IMR-90 (cell line): ENCODE results near the gene UBN1. TPM values are rescaled to one million over a fixed set of nuclear protein-coding genes. Genes with fewer than 3 reads are reported as not detected.

Experiments
- ATAC-seq: fragments of 200-7000 bp; cut with Tn5 transposase; 2 replicates; pipeline ENCODE4 v1.9.1; 2020; ENCODE audit warnings: low read depth, mild to moderate bottlenecking, moderate library complexity
- BruUV-seq: library from RNA; stranded (reverse); fragments of 400-500 nt; replicated peaks from 2 replicates; lab custom pipeline; 2021; lab: Mats Ljungman, UMichigan
- CTCF ChIA-PET: fragments of 300-600 bp; formaldehyde crosslinking; extraction: SDS; loops from one replicate; lab custom pipeline; 2021; ENCODE audit warnings: antibody characterized with exemption; lab: Yijun Ruan, JAX
- POLR2A ChIA-PET: fragments of 300-600 bp; sonication (Branson Sonifier 250); formaldehyde crosslinking; loops from one replicate; lab custom pipeline; 2022; ENCODE audit warnings: antibody characterized with exemption; ENCODE audit not compliant: unreplicated experiment; lab: Charles Lee
- DNase-seq: peaks from one replicate; pipeline ENCODE4 v3.0.0; 2013
- H2AFZ ChIP-seq: replicated peaks from 2 replicates; pipeline ENCODE3; 2013; ENCODE audit warnings: low read length, mild to moderate bottlenecking; ENCODE audit not compliant: poor library complexity
- H2AK5ac ChIP-seq: 2 replicates; pipeline ENCODE4 v1.6.1; 2013; ENCODE audit warnings: low read depth, low read length, inconsistent platforms
- H2AK9ac ChIP-seq: replicated peaks from 2 replicates; pipeline ENCODE3; 2013; ENCODE audit warnings: mild to moderate bottlenecking, low read depth, low read length, moderate library complexity; ENCODE audit not compliant: poor library complexity
- H2BK120ac ChIP-seq: 2 replicates; pipeline ENCODE4 v1.6.1; 2013; ENCODE audit warnings: low read depth, low read length, inconsistent platforms
- H2BK15ac ChIP-seq: 3 replicates; pipeline ENCODE4 v1.6.1; 2013; ENCODE audit warnings: low read depth, low read length, inconsistent platforms
- H2BK20ac ChIP-seq: 2 replicates; pipeline ENCODE4 v1.6.1; 2013; ENCODE audit warnings: low read depth, mild to moderate bottlenecking, inconsistent platforms, low read length, moderate library complexity
- H2BK5ac ChIP-seq: 2 replicates; pipeline ENCODE4 v1.6.1; 2013; ENCODE audit warnings: mild to moderate bottlenecking, low read depth, low read length, inconsistent platforms; ENCODE audit not compliant: poor library complexity, severe bottlenecking
- H3K14ac ChIP-seq: replicated peaks from 2 replicates; pipeline ENCODE4 v1.6.1; 2013; ENCODE audit warnings: low read depth, low read length, inconsistent platforms
- H3K18ac ChIP-seq: 2 replicates; pipeline ENCODE4 v1.6.1; 2013; ENCODE audit warnings: low read depth, low read length, control low read depth
- H3K23ac ChIP-seq: 2 replicates; pipeline ENCODE4 v1.6.1; 2013; ENCODE audit warnings: low read depth, low read length, inconsistent platforms
- H3K27ac ChIP-seq: 2 replicates; pipeline ENCODE4 v1.5.1; 2013; ENCODE audit warnings: mild to moderate bottlenecking, control low read depth, low read length; ENCODE audit not compliant: insufficient read depth
- H3K27me3 ChIP-seq: 2 replicates; pipeline ENCODE4 v1.6.1; 2013; ENCODE audit warnings: low read length; ENCODE audit not compliant: control insufficient read depth, insufficient read depth
- H3K36me3 ChIP-seq: 2 replicates; pipeline ENCODE4 v1.6.1; 2013; ENCODE audit warnings: low read length, mixed read lengths; ENCODE audit not compliant: control insufficient read depth, insufficient read depth
- H3K4ac ChIP-seq: 2 replicates; pipeline ENCODE4 v1.6.1; 2013; ENCODE audit warnings: low read depth, low read length, inconsistent platforms
- H3K4me1 ChIP-seq: 2 replicates; pipeline ENCODE4 v1.6.1; 2013; ENCODE audit warnings: low read length, mixed read lengths; ENCODE audit not compliant: control insufficient read depth, insufficient read depth
- H3K4me2 ChIP-seq: 2 replicates; pipeline ENCODE4 v1.6.1; 2013; ENCODE audit warnings: low read depth, mild to moderate bottlenecking, control low read depth, low read length, moderate library complexity
- H3K4me3 ChIP-seq: 2 replicates; pipeline ENCODE4 v1.5.1; 2013; ENCODE audit warnings: low read depth, mild to moderate bottlenecking, control low read depth, low read length, moderate library complexity; ENCODE audit not compliant: insufficient read depth
- H3K56ac ChIP-seq: 2 replicates; pipeline ENCODE4 v1.6.1; 2013; ENCODE audit warnings: low read length, inconsistent platforms; ENCODE audit not compliant: insufficient read depth; ENCODE audit errors: extremely low read depth
- H3K79me1 ChIP-seq, 2 experiments: 2 replicates each; pipeline ENCODE4 v1.6.1; 2013; ENCODE audit warnings: low read length in 2 of 2, inconsistent platforms in 1 of 2, low read depth in 1 of 2
- H3K9ac ChIP-seq: 2 replicates; pipeline ENCODE4 v1.6.1; 2013; ENCODE audit warnings: low read depth, low read length, control low read depth
- H3K9me1 ChIP-seq: 2 replicates; pipeline ENCODE4 v1.6.1; 2013; ENCODE audit warnings: low read length, inconsistent platforms; ENCODE audit not compliant: insufficient read depth
- H3K9me3 ChIP-seq: 2 replicates; pipeline ENCODE4 v1.6.1; 2013; ENCODE audit warnings: low read length; ENCODE audit not compliant: control insufficient read depth, insufficient read depth
- H4K20me1 ChIP-seq: 2 replicates; pipeline ENCODE4 v1.6.1; 2013; ENCODE audit warnings: low read length, inconsistent platforms; ENCODE audit not compliant: insufficient read depth
- H4K5ac ChIP-seq: 2 replicates; pipeline ENCODE4 v1.6.1; 2013; ENCODE audit warnings: mild to moderate bottlenecking, low read depth, low read length, control low read depth
- H4K8ac ChIP-seq, 2 experiments: 2 replicates each; pipeline ENCODE4 v1.6.1; 2013; ENCODE audit warnings: low read depth in 2 of 2, low read length in 2 of 2, control low read depth in 1 of 2, inconsistent platforms in 1 of 2
- H4K91ac ChIP-seq: 2 replicates; pipeline ENCODE4 v1.6.1; 2013; ENCODE audit warnings: low read depth, low read length, inconsistent platforms; ENCODE audit not compliant: insufficient read depth
- BHLHE40 ChIP-seq: fragments of 150-350 bp; IDR thresholded peaks from 2 replicates; pipeline ENCODE4 v1.6.1; 2016; ENCODE audit warnings: mild to moderate bottlenecking, low read depth, low read length
- RFX5 ChIP-seq: IDR thresholded peaks from 2 replicates; pipeline ENCODE4 v1.8.0; 2012; ENCODE audit warnings: low read depth, mild to moderate bottlenecking, low read length, moderate library complexity
- WGBS, 2 experiments: methylation state at CpG; one replicate each; pipeline versions ENCODE4 v1.1.5 to v1.1.7; 2013; ENCODE audit warnings: missing lambda C conversion rate in 2 of 2; ENCODE audit not compliant: insufficient read length in 1 of 2; ENCODE audit errors: extremely low coverage in 2 of 2; 5-methylcytosine and 5-hydroxymethylcytosine counted together
- dilution Hi-C: fragments of 300-500 bp; cut with HindIII; formaldehyde crosslinking; loops from one replicate; pipeline ENCODE4 v1.14.3; 2018; ENCODE audit warnings: low sequenced_read_pairs; ENCODE audit not compliant: unreplicated experiment
- in situ Hi-C: fragments of 300-500 bp; cut with MboI; formaldehyde crosslinking; loops from 3 replicates; pipeline ENCODE4 v1.14.3; 2019; ENCODE audit warnings: low sequenced_read_pairs, inconsistent platforms, mixed read lengths
- intact Hi-C: fragments of 100-400 bp; cut with micrococcal nuclease; formaldehyde crosslinking; loops from 2 replicates; pipeline ENCODE4 v1.10.0; 2022
- polyA plus RNA-seq, 3 experiments: library from polyadenylated mRNA; depleted of rRNA; stranded (reverse); fragments of >200 nt; gene quantifications; 2 replicates each; pipeline ENCODE4 v1.2.3, GENCODE V29; 2012; ENCODE audit warnings: low replicate concordance in 1 of 3
- total RNA-seq: library from RNA; depleted of rRNA; stranded (reverse); fragments of >200 nt; gene quantifications from 2 replicates; pipeline ENCODE4 v1.2.3, GENCODE V29; 2012

UBN1 gene
- total and polyA plus RNA-seq, 2 of the 4 experiments (the other 2 are of a cell fraction) = 5.7 to 16.3 TPM

DNA sequence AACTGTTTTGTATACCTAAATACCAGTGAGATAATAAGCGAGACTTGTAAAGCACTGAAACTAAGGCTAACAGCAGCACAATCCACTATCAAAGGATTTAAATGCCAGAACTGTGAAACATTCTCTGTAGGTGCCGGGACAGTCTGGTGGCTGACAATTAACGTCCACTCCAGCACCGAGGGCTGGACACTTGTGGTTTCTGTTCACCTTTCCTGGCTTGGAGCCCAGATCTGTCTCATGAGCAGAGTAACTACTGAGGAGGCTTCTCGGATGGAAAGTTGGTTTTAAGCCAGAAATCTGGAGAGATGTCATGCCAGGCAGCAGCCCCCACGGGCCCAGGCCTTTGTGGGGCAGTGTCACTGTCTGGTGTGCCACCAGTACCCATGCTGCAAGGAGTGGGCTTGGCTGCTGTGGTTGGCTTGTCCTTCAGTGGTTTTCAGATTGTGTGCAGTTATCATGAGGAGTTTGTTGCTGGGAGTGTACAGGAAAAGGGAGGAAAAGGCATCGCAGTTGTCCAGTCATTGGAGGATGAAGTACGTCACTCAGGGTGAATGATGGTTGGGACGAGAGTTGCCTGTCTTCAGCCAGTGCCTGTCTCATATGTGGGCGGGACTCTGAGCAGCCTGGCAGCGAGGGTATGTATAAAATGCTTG lies 35.5 kb downstream of the UBN1 start:
- peaks cover 10% of the 10 kb centered on the region for H3K9me1 ChIP-seq

More for the DNA sequence above, 35.5 kb downstream of the UBN1 start:
- Histone ChIP-seq H3K9me3 (no peaks in the 10 kb centered on the region), H4K20me1 (peaks cover 21% of the 10 kb centered on the region; the same call in 1 of the 2 replicates), H2BK5ac (no peak overlapping the region), H2AFZ (no peak overlapping the region), H3K4me3 (no peak overlapping the region), H3K79me1 (peaks cover 5 to 30% of the 10 kb centered on the region in 2 experiments; a peak in 3 of 4 replicates), H3K4me2 (no peak overlapping the region), H3K36me3 (peaks cover 71% of the 10 kb centered on the region), H3K4me1 (peaks cover 9% of the 10 kb centered on the region), H3K14ac (no peak overlapping the region), H4K91ac (no peak overlapping the region), H3K9ac (no peak overlapping the region), H3K18ac (no peak overlapping the region), H2BK15ac (no peak overlapping the region), H2AK5ac (no peak overlapping the region), H2BK20ac (no peak overlapping the region), H3K56ac (no peak overlapping the region), H4K8ac (no peak overlapping the region), H2AK9ac (no peak overlapping the region), H3K23ac (no peak overlapping the region), H3K4ac (no peak overlapping the region), H4K5ac (no peak overlapping the region), H3K27me3 (no peaks in the 10 kb centered on the region), H3K27ac (no peak overlapping the region), H2BK120ac (no peak overlapping the region)
- ATAC-seq (peak; percentile 64), DNase-seq (peak; percentile 80)
- BruUV-seq = no TSS peak
- intact Hi-C loops = loop anchor here (5.0 kb wide), 1 partner anchor 60 kb away; no protein-coding TSS in a partner anchor
- TF ChIP-seq RFX5 (no peak), BHLHE40 (peak; percentile 56)
- CTCF ChIA-PET = no interaction called here
- WGBS, 2 experiments = 44% methylated on average over 6 of the region's 11 CpGs; no CpG with 5 or more reads in 1 of the 2 experiments
- dilution Hi-C loops = no loop called here
- in situ Hi-C loops = loop anchor here (10.0 kb wide), 1 partner anchor 62 kb away; no protein-coding TSS in a partner anchor
- POLR2A ChIA-PET = no interaction called here
